ENCODE data around the gene HNRNPM.
"Not testable (repeated sequence)": the region's sequence is repeated elsewhere in the genome, so short reads cannot be mapped to it uniquely, and the experiment has no call there.

HNRNPM gene, protein sequence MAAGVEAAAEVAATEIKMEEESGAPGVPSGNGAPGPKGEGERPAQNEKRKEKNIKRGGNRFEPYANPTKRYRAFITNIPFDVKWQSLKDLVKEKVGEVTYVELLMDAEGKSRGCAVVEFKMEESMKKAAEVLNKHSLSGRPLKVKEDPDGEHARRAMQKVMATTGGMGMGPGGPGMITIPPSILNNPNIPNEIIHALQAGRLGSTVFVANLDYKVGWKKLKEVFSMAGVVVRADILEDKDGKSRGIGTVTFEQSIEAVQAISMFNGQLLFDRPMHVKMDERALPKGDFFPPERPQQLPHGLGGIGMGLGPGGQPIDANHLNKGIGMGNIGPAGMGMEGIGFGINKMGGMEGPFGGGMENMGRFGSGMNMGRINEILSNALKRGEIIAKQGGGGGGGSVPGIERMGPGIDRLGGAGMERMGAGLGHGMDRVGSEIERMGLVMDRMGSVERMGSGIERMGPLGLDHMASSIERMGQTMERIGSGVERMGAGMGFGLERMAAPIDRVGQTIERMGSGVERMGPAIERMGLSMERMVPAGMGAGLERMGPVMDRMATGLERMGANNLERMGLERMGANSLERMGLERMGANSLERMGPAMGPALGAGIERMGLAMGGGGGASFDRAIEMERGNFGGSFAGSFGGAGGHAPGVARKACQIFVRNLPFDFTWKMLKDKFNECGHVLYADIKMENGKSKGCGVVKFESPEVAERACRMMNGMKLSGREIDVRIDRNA

DNA sequence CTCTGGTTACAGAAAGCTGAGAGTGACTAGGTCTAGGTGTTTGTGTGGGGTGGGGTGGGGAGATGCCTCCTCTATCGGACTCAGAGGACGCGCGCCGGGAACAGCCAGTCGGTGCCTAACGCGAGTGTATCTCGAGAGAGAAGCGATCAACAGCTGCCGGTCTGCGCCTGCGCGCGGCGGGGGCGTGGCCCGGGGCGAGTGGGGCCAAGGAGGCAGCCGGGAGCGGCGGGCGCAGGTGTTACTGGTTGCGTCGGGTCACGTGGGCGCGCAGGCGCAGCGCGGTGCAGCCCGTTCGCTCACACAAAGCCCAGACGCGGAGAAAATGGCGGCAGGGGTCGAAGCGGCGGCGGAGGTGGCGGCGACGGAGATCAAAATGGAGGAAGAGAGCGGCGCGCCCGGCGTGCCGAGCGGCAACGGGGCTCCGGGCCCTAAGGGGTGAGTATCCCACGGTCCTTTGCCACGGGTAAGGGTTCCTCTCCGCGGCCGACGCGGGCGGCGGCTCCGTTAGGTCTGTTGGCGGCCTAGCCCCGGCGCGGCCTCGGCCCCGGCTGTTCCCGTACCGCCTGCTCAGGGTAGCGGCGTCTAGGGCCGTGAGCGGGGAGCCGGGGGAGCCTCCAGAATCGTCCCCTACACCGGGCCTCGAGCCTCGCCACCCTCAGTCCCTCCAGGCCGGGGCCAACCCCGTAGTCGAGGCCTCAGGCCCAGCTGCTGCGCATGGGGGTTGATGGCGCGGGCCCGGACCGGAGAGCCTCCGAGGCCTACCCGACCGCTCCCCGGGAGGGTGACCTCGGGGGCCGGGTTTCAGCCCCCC, at the start of gene HNRNPM:
Gene HNRNPM, plus strand, starts transcription at position 299 of the 811 bp plus-strand sequence. Its CDS starts 24 bp downstream, at position 323.
- DNase-seq: peak; percentile 91

DNA sequence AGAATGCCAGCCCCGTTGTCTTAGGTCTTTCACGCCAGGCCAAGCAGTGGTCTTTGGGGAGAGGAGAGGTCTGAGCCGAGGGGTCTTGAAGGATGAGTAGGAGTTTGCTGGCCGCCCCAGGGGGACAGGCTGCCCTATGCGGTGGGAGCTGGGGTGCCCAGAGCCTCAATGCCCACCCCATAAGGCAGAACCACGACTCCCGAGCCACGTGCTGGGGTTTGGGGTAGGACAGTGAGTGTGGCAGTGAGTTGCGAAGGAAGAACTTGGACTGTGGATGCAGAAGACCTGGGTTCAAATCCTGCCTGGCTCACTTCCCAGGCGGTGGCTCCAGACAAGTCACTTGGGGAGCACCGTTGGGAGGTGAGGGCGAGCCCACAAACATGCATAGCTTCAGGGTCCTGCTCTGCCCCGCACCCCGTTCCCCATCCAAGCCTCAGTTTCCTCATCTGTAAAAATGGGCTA, 49.1 kb upstream of the HNRNPM start:
- DNase-seq: no peak

DNA sequence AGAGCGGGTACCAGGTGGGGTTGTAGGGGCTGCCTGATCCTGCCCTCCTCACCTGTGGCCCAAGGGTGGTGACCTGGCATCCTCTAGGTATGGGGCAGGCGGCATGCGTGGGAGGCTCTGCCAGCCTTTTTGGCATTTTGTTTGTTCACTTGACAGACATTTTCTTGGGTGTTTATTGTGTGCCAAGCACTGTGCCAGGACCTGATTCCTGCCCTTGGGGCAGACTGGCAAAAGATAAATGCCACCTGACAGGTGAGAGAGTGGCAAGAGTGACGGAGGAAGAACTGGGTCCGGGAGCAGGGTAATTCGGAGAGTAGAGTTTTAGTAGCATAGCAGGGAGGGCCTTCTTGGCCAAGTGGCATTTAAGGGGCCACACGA, 48.6 kb upstream of the HNRNPM start:
- no peak for DNase-seq

DNA sequence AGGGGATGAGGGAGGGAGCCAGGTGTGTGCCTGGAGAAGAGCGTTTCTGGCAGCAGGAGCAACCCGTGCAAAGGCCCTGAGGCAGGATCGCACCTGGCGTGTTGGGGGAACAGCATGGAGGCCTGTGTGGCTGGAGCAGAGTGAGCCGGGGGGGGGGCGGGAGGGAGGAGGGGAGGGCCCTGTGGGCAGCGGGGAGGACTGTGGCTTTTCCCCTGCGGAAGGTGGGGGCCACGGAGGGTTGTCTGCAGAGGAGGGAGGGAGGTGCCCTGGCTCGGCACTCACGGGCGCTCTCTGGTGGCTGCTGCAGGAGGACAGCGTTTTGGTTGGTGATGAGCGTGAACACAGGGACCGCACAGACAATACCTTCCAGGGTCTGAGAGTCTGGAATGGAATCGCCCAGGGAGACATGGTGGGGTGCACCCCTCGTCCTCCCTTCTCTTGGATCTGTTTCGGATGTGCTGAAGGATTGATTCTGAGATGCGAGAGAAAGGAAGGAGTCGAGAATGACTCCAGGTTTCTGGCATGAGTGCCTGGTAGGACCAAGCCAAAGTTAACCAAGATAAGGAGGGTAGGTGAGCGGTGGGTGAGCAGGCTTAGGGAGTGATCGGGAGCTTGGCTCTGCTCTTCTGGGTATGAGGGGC, 48.1 kb upstream of the HNRNPM start:
- no peak for DNase-seq

DNA sequence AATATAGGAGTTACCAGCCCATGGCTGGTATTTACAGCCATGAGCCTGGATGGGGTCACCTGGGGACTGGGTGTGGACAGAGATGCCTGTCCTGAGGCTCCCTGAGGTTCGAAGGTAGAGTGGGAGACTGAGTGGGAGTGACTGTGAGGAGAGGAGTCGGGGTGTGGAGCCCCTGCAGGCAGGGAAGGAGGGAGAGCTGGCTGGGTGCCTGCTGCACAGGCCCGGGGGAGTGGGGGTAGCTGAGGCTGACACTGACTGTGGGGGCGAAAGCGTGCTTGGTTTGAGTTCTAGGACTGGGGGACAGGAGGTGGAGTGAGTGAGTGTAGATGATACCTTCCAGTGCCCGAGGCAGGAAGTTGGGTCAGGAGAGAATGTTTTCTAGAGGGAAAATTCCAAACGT, 47.5 kb upstream of the HNRNPM start:
- DNase-seq: no peak

DNA sequence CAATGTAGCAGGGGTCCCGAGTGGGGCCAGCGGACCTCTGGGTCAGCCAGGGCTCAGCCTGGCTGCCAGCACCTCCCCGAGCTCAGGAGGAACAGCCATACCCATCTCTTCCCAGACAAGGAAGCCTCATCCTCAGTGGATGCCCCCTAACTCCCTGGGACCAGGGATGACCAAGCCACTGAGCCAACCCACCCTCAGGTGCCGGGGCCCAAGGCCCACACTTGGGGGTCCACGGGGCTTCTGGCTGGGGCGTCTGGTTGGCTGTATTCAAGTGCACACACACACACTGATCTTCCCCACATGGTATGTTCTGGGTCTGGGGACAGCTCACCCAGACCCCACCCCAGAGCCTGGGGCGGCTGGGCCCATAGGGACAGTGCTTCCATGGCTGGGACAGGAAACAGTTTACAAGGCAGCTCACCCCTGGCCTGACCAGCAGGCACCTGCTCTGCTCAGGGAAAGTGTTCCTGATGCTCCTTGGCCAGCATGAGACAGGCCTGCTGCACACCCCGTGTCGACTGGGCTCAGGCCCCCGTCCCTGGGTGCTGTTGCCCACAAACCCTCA, 46.9 kb upstream of the HNRNPM start:
- DNase-seq: no peak

DNA sequence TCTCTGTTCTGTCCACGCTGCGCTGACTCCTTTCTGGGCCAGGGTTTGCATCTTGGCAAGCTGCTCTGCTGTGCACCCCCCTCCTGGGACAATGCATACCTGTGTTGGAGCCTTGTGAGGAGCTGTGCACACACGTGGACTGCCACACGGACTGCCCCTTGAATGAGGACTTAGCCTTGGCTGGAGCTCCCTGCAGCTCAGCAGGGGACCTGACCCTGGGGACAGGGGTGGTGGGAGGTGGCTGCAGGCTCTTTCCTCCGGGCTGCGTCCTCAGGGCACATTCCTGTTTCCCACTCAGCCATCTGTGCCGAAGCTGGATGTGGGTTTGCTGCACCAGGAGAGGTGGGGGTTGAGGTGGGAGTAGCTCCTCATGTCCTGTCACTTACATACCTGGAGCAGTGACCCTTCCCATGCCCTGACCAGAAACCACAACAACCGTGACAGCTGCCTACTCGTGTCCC, 46.4 kb upstream of the HNRNPM start:
- no peak for DNase-seq

DNA sequence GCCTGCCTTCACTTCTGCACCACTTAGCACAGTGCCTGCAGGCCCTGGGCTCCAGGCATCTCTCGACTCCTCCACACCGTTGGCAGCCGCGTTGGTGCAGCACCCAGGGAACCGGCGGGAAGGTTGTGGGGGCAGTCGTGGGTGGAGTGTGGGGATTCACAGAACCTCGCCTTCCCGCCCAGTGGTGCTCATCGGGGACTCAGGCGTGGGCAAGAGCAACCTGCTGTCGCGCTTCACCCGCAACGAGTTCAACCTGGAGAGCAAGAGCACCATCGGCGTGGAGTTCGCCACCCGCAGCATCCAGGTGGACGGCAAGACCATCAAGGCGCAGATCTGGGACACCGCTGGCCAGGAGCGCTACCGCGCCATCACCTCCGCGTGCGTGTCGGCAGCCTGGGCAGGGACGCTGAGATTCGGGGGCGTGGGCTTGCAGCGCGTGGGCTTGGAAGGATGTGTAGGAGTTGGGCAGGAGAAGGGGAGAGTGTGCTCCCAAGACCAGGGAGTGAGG, 45.0 kb upstream of the HNRNPM start:
- DNase-seq: no peak

DNA sequence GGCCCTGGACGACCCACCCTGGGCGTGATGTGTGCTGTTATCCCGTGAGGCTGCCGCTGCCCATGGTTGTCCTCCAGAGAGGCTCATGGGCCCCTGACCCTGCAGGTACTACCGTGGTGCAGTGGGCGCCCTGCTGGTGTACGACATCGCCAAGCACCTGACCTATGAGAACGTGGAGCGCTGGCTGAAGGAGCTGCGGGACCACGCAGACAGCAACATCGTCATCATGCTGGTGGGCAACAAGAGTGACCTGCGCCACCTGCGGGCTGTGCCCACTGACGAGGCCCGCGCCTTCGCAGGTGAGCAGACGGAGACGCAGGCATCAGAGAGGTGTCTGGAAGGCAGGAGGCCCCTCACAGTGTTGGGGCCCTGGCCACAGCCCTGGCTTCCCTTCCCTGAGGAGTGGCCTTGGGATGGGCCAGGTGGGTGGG, 42.8 kb upstream of the HNRNPM start:
- DNase-seq: no peak

DNA sequence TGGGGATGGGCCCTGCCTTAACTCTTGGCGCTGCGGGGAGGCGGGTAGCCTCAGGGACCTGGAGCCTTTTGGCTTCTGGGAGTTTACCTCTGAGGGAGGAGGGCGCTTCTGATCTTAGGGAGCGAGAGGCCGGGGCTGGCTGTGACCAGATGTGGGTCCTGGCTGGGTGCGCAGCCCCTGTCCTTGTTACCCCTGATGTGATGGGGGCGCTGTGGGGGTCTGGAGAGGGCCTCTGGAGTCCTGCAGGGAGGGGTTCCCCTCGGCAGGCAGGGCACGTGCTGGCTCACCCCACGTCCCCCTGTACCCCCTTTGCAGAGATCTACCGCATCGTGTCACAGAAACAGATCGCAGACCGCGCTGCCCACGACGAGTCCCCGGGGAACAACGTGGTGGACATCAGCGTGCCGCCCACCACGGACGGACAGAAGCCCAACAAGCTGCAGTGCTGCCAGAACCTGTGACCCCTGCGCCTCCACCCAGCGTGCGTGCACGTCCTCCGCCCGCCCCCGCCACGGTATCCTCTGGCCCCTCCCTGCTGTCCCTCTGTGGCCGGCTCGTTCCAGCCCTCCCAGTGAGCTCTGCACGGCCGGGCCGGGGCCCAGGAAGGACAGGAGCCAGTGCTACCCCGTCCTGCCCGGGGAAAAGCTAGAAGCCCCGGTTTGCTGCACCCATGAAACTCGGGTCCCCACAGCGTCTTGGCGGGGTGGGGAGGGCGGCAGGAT, 41.5 kb upstream of the HNRNPM start:
- DNase-seq: no peak

DNA sequence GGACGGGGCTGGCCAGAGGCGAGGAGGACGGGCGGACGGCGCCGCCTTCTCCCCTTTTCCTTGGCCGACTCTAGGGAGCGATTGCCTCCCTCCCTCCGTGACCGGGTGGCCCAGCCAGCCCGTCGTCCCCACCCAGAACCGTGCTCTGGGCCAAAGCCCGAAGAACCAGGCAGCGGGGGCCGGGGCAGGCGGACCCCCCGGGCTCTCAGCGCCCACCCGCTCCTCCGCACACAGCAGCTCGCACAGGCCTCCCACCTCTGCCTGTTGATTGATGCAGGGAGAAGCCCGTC, 41.0 kb upstream of the HNRNPM start:
- DNase-seq: no peak

DNA sequence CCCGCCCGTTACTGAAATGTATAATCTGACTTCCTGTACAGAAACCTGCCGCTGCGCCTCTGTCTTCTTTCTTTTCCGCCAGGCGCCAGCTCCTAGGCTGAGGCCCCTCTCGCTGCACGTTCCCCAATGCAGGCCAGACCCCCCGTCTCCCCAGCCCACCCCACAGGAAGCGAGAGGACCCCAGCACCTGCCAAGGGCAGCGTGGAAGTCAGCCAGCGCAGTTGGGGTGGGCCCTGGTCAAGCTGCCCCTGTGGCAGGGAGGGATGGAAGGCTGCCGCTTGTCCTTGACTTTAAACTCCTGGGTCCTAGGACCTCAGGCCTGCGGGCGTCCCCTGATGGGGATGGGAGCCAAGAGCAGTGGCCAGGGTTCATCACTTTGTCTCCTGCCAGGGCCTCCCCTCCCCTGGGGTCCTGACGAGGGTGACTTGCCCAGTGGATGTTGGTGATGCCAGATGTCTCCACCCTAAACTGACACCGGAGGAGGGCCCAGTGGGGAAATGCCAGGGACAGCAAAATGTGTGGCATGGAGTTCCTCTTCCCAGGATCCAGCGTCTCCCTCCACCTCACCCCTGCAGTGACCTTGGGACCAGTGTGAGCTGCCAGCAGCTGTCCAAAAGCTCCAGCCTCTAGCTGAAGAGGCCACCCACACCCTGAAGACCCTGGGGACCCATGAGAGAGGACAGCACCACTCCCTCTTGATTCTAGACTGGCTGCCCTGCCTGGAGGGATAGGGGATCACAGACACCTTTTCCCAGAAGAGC, 40.2 kb upstream of the HNRNPM start:
- no peak for DNase-seq

DNA sequence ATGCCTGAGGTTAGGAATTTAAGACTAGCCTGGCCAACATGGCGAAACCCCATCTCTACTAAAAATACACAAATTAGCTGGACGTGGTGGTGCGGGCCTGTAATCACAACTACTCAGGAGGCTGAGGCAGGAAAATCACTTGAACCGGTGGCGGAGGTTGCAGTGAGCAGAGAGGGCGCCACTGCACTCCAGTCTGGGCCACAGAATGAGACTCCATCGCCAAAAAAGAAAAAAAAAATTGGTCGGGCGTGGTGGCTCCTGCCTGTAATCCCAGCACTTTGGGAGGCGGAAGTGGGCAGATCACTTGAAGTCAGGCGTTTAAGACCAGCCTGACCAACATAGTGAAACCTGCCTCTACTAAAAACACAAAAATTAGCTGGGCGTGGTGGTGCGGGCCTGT, 34.1 kb upstream of the HNRNPM start:
- not testable (repeated sequence) for DNase-seq

DNA sequence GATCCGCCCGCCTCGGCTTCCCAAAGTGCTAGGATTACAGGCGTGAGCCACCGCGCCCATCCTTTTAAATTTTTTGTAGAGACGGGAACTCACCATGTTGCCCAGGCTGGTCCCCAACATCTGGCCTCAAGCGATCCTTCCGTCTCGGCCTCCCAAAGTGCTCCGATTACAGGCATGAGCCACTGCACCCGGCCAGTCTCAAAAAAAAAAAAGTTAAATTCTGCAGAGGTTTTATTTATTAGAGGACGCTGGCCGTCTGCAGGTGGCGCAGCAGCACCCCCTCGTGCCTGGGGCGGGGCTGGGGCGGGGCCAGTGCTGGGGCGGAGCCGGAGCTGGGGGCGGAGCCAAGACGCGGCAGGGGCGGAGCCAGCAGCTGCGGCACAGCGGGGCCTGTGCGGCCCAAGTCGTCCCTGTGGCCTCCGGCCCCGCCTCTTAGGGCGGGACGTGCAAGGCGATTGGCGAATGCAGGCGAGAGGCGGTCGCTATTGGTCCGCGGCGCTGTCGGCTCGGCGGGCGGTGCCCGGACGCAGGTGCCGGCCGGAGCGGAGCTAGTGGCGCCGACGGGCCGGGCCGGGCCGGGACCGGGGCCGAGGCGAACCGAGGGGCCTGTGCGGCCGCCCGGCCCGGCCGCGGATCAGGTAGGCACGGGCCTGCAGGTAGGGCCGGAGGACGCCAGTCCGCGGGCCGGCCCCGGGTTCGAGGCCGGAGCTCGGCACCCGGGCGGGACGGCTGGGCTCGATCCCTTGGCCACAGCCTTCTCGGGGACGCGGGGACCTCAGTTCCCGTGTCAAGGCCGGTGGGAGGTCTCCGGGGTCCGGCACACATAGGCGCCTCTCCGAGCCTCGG, 31.8 kb upstream of the HNRNPM start, which contains the start of gene MARCHF2:
Gene MARCHF2, plus strand, starts transcription at position 523 of the 846 bp plus-strand sequence. CDS start 8,536 bp downstream, outside the sequence.
- DNase-seq: peak; percentile 86

DNA sequence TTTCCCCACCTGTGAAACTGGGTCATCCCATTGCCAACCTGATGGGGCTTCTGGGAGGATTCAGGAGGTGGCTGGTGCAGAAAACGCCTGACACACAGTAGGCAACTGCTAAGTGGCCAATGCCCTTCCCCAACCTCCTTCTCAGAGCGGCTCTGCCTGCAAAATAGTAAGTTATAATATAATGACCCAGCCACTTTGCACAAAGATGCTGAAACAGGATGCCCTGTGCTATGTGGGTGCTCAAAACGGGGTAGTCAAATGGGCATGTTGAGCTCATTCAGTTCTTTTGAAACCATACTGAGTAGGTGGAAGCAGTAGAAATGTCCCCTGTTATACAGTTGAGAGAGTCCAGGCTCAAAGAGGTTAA, 31.2 kb upstream of the HNRNPM start:
- no peak for DNase-seq

DNA sequence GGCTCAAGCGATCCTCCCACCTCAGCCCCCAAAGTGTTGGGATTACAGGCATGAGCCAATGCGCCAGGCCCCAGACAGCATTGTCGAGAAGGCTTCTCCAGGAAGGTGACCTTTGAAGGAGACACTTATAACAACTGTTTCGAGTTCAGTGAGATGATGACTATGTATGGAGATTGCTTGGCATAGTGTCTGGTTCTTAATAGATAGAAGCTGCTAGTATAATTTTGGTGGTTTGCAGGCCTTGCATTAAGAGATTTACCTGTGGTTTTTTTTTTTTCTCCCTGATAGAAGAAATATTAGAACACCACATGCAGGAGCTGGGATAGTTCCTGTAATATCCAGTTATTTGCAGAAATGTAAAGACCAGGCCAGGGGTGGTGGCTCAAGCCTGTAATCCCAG, 28.0 kb upstream of the HNRNPM start:
- no peak for DNase-seq

DNA sequence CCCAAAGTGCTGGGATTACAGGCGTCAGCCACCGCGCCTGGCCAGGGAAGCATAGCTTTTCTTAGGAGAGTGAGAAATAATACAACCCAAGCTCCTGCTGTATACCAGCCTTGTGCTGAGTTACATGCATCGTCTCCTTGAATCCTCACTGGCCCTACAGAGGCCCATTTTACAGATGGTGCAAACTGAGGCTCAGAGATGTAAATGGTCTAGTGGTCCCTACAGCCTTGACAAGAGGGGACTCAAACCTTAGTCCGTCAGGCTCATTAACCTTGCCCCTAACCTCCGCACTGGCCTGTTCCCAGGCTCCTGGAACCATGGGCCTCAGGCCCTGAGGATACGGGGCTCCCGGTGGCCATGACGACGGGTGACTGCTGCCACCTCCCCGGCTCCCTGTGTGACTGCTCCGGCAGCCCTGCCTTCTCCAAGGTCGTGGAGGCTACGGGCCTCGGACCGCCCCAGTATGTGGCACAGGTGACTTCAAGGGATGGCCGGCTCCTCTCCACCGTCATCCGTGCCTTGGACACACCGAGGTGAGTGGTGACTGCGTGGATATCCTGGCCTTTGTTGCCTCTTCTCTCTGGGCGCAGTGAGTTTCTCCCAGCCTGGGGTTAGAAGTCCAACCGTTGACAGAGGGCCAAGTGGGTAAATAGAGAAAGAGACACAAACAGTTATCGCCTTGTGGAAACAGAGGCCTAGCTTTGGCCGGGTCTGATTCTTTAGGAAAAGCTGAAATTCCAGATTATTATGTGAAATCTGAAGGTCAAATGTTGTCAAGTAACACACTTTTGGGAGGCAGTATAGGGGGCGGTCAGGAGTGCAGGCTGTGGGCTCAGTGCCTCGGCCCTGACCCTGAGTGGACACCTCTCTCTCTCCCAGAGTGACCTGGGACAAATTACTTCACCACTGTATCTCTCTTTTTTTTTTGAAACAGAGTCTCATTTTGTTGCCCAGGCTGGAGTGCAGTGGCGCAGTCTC, 23.0 kb upstream of the HNRNPM start:
- no peak for DNase-seq

DNA sequence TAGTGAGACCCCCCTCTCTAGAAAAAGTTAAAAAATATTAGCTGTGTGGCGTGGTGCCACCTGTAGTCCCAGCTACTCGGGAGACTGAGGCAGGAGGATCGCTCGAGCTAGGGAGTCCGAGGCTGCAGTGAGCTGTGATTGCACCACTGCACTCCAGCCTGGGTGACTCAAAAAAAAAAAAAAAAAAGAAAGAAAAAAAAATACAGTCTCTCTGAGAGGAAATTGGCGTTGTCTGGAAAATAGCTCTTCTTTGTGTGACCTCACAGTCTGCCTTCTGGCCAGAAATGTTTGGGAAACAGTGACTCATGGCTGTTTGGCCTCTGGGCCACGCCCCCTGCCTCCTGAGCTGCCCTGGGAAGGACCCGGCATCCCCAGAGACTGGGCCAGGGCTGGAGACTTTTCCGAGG, 21.0 kb upstream of the HNRNPM start:
- peak; percentile 53 for DNase-seq

DNA sequence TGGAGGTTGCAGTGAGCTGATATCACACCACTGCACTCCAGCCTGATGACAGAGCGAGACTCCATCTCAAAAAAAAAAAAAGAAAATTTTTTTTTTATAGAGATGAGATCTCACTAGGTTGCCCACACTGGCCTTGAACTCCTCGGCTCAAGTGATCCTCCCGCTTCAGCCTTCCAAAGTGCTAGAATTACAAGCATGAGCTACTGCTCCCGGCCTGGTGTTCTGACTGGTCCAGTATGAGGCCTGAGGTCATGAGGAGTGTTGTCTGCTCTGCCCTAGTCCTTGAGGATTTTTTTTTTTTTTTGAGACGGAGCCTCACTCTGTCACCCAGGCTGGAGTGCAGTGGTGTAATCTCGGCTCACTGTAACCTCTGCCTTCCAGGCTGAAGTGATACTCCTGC, 19.4 kb upstream of the HNRNPM start:
- DNase-seq: not testable (repeated sequence)
